Suprapubic skin (tissue), 4 donors: Measurements from ENCODE around the gene ASTN2. TPM values are rescaled to one million over a fixed set of nuclear protein-coding genes. Genes with fewer than 3 reads are reported as not detected.

Source experiments
- DNase-seq, 2 donors: peaks; one replicate each; pipeline ENCODE4 v3.0.0-alpha.2; 2019; ENCODE audit warnings: low spot score in 2 of 2
- H3K27ac ChIP-seq: fragments of 200-600 bp; sonication (generic); one replicate; pipeline ENCODE4 v1.5.1; 2019
- H3K27me3 ChIP-seq: fragments of 200-600 bp; sonication (generic); one replicate; pipeline ENCODE4 v1.5.1; 2019
- H3K36me3 ChIP-seq: fragments of 200-600 bp; sonication (generic); one replicate; pipeline ENCODE4 v1.5.1; 2019
- H3K4me1 ChIP-seq: fragments of 200-600 bp; sonication (generic); one replicate; pipeline ENCODE4 v1.5.1; 2019
- H3K4me3 ChIP-seq: fragments of 200-600 bp; sonication (generic); one replicate; pipeline ENCODE4 v1.5.1; 2019; ENCODE audit warnings: mild to moderate bottlenecking
- H3K9me3 ChIP-seq: fragments of 200-600 bp; sonication (generic); one replicate; pipeline ENCODE4 v1.5.1; 2019
- EP300 ChIP-seq: sonication (generic); formaldehyde crosslinking; IDR thresholded peaks from one replicate; pipeline ENCODE4 v1.6.1; 2017; ENCODE audit warnings: antibody characterized with exemption
- POLR2A ChIP-seq, 2 donors: fragments of 450-650 bp; IDR thresholded peaks; one replicate each; pipeline ENCODE4 v1.6.1; 2017; ENCODE audit warnings: antibody characterized with exemption in 2 of 2, mild to moderate bottlenecking in 2 of 2, moderate library complexity in 2 of 2
- POLR2AphosphoS5 ChIP-seq, 3 donors: sonication (generic); formaldehyde crosslinking; IDR thresholded peaks; one replicate each; pipeline ENCODE4 v1.6.1; 2017; ENCODE audit warnings: antibody characterized with exemption in 3 of 3
- WGBS: methylation state at CpG from one replicate; pipeline ENCODE4 v1.1.5; 2018; 5-methylcytosine and 5-hydroxymethylcytosine counted together
- total RNA-seq, 4 donors: library from RNA; depleted of rRNA; stranded (reverse); fragments of >200 nt; gene quantifications; one replicate each; pipeline ENCODE4 v1.1.0, GENCODE V29; 2016
- TF ChIP-seq, protein P1 (sequence below), 2 donors: fragments of 200-600 bp in 1 of 2; fragments of 450-650 bp in 1 of 2; sonication (generic) in 1 of 2; IDR thresholded peaks; one replicate each; pipeline ENCODE4 v1.5.1; 2016 to 2019; ENCODE audit warnings: antibody characterized with exemption in 2 of 2, mild to moderate bottlenecking in 1 of 2, moderate library complexity in 1 of 2

The ASTN2 gene
- total RNA-seq, 4 donors from 2014 or later: 2.0 to 6.9 (median 3.8) TPM

GRCh38 chr9:116628716-116629115, 786.1 kb downstream of the ASTN2 start:
- no peak overlapping the region for H3K4me3 ChIP-seq
- H3K9me3 ChIP-seq: no peaks in the 10 kb centered on the region
- TF ChIP-seq EP300 (no peak), POLR2AphosphoS5 (IDR thresholded peaks at IDR 0.05) (no peak), POLR2A (IDR thresholded peaks at IDR 0.05) (no peak)
- TF ChIP-seq, protein P1, sequence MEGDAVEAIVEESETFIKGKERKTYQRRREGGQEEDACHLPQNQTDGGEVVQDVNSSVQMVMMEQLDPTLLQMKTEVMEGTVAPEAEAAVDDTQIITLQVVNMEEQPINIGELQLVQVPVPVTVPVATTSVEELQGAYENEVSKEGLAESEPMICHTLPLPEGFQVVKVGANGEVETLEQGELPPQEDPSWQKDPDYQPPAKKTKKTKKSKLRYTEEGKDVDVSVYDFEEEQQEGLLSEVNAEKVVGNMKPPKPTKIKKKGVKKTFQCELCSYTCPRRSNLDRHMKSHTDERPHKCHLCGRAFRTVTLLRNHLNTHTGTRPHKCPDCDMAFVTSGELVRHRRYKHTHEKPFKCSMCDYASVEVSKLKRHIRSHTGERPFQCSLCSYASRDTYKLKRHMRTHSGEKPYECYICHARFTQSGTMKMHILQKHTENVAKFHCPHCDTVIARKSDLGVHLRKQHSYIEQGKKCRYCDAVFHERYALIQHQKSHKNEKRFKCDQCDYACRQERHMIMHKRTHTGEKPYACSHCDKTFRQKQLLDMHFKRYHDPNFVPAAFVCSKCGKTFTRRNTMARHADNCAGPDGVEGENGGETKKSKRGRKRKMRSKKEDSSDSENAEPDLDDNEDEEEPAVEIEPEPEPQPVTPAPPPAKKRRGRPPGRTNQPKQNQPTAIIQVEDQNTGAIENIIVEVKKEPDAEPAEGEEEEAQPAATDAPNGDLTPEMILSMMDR (IDR thresholded peaks at IDR 0.05): no peak
- DNase-seq: no peak
- H3K27ac ChIP-seq: no peak overlapping the region
- 77% methylated on average over 4 of the region's 4 CpGs for WGBS
- H3K36me3 ChIP-seq: no peaks in the 10 kb centered on the region
- H3K4me1 ChIP-seq: peaks cover 5% of the 10 kb centered on the region
- no peaks in the 10 kb centered on the region for H3K27me3 ChIP-seq

- H3K27ac ChIP-seq: no peak overlapping the region
- 97% methylated on average over 2 of the region's 2 CpGs for WGBS
- no peaks in the 10 kb centered on the region for H3K9me3 ChIP-seq
- no peak overlapping the region for H3K4me3 ChIP-seq
- TF ChIP-seq POLR2AphosphoS5 (IDR thresholded peaks at IDR 0.05) (no peak), POLR2A (IDR thresholded peaks at IDR 0.05) (no peak), EP300 (no peak)
- TF ChIP-seq, protein P1 (IDR thresholded peaks at IDR 0.05): no peak
- H3K36me3 ChIP-seq: no peaks in the 10 kb centered on the region
- DNase-seq: no peak
- H3K27me3 ChIP-seq: no peaks in the 10 kb centered on the region
- peaks cover 2% of the 10 kb centered on the region for H3K4me1 ChIP-seq
These were observed 787.4 kb downstream of the ASTN2 start for GRCh38 chr9:116627433-116627832.

DNA sequence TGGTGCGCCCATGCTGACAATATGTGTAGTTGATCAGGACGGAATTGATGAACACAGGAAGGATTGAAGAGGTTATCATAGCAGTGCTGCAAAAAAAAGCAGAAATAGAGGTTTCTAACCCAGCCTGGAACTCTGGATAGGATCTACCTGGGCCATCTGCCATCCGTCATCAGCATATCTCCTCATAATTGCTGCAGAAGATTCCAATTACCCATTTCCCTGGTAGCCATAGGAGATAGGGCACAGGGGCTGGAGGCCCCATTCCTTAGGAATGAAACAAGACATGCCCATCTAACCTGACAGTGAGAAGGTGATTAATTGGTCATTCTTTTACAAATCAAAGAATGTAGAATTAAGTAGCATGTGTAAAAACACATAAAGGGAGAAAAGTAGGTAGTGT, 788.1 kb downstream of the ASTN2 start:
- DNase-seq: no peak
- H3K36me3 ChIP-seq: no peaks in the 10 kb centered on the region
- TF ChIP-seq POLR2AphosphoS5 (IDR thresholded peaks at IDR 0.05) (no peak), POLR2A (IDR thresholded peaks at IDR 0.05) (no peak), EP300 (no peak)
- TF ChIP-seq, protein P1 (IDR thresholded peaks at IDR 0.05): no peak
- H3K4me3 ChIP-seq: no peak overlapping the region
- no peak overlapping the region for H3K27ac ChIP-seq
- no peaks in the 10 kb centered on the region for H3K9me3 ChIP-seq
- 95% methylated on average over 3 of the region's 3 CpGs for WGBS
- H3K27me3 ChIP-seq: no peaks in the 10 kb centered on the region
- H3K4me1 ChIP-seq: no peaks in the 10 kb centered on the region

- 76% methylated on average over 4 of the region's 4 CpGs for WGBS
- Histone ChIP-seq H3K36me3 (no peaks in the 10 kb centered on the region), H3K9me3 (no peaks in the 10 kb centered on the region), H3K27ac (peak overlapping the region; percentile 25), H3K27me3 (no peaks in the 10 kb centered on the region), H3K4me1 (no peaks in the 10 kb centered on the region), H3K4me3 (no peak overlapping the region)
- TF ChIP-seq EP300: no peak
- TF ChIP-seq, protein P1 (IDR thresholded peaks at IDR 0.05): no peak
- no peak for TF ChIP-seq POLR2AphosphoS5 (IDR thresholded peaks at IDR 0.05)
- TF ChIP-seq POLR2A (IDR thresholded peaks at IDR 0.05): no peak
- DNase-seq: no peak
These were observed 791.1 kb downstream of the ASTN2 start for GRCh38 chr9:116623715-116624114.

GRCh38 chr9:116617389-116617788, 797.5 kb downstream of the ASTN2 start:
- no peak for TF ChIP-seq POLR2AphosphoS5 (IDR thresholded peaks at IDR 0.05)
- TF ChIP-seq, protein P1 (IDR thresholded peaks at IDR 0.05): no peak
- TF ChIP-seq EP300: no peak
- no peak for TF ChIP-seq POLR2A (IDR thresholded peaks at IDR 0.05)
- Histone ChIP-seq H3K27ac (no peak overlapping the region), H3K4me3 (no peak overlapping the region), H3K4me1 (no peaks in the 10 kb centered on the region), H3K9me3 (no peaks in the 10 kb centered on the region), H3K36me3 (no peaks in the 10 kb centered on the region), H3K27me3 (no peaks in the 10 kb centered on the region)
- WGBS: 92% methylated on average over 3 of the region's 3 CpGs
- DNase-seq: no peak
